H9 (cell line): ENCODE measurements around the gene IFT172. TPM values are rescaled to one million over a fixed set of nuclear protein-coding genes. Genes with fewer than 3 reads are reported as not detected.
"Not testable (repeated sequence)": the region's sequence is repeated elsewhere in the genome, so short reads cannot be mapped to it uniquely, and the experiment has no call there.

ENCODE experiments used
- DNase-seq: peaks from one replicate; pipeline ENCODE4 v3.0.0-alpha.2; 2017
- H2AFZ ChIP-seq: one replicate; pipeline ENCODE4 v1.6.1; 2013; ENCODE audit warnings: mild to moderate bottlenecking, low read length, control low read depth, moderate library complexity
- H2AK5ac ChIP-seq: 2 replicates; pipeline ENCODE4 v1.6.1; 2013; ENCODE audit warnings: low read length, control low read depth, mixed read lengths; ENCODE audit not compliant: insufficient read length
- H2BK120ac ChIP-seq: one replicate; pipeline ENCODE4 v1.6.1; 2013; ENCODE audit warnings: low read depth, mild to moderate bottlenecking, low read length, control low read depth, inconsistent platforms; ENCODE audit not compliant: poor library complexity, severe bottlenecking
- H2BK12ac ChIP-seq: 2 replicates; pipeline ENCODE4 v1.6.1; 2013; ENCODE audit warnings: low read length, control low read depth, mixed read lengths, low read depth; ENCODE audit not compliant: insufficient read length
- H2BK15ac ChIP-seq: 2 replicates; pipeline ENCODE4 v1.6.1; 2013; ENCODE audit warnings: low read depth, low read length, control low read depth
- H2BK20ac ChIP-seq: one replicate; pipeline ENCODE4 v1.6.1; 2013; ENCODE audit warnings: low read depth, mild to moderate bottlenecking, low read length, control low read depth, inconsistent platforms; ENCODE audit not compliant: poor library complexity, severe bottlenecking
- H2BK5ac ChIP-seq: 2 replicates; pipeline ENCODE4 v1.6.1; 2013; ENCODE audit warnings: low read length, control low read depth, mixed read lengths; ENCODE audit not compliant: insufficient read length
- H3K14ac ChIP-seq: 2 replicates; pipeline ENCODE4 v1.6.1; 2013; ENCODE audit warnings: low read length, control low read depth; ENCODE audit not compliant: insufficient read depth
- H3K18ac ChIP-seq: 2 replicates; pipeline ENCODE4 v1.6.1; 2013; ENCODE audit warnings: low read depth, mild to moderate bottlenecking, mixed read lengths, low read length, control low read depth; ENCODE audit not compliant: insufficient read length
- H3K23ac ChIP-seq: 2 replicates; pipeline ENCODE4 v1.6.1; 2013; ENCODE audit warnings: low read length, control low read depth, mixed read lengths, low read depth; ENCODE audit not compliant: insufficient read length
- H3K23me2 ChIP-seq: 2 replicates; pipeline ENCODE4 v1.6.1; 2013; ENCODE audit warnings: low read depth, mild to moderate bottlenecking, mixed read lengths, low read length, control low read depth; ENCODE audit not compliant: insufficient read length, poor library complexity, severe bottlenecking
- H3K27ac ChIP-seq: 2 replicates; pipeline ENCODE4 v1.5.1; 2013; ENCODE audit warnings: low read length, control low read depth, mixed read lengths, low read depth; ENCODE audit not compliant: insufficient read length
- H3K27me3 ChIP-seq: 2 replicates; pipeline ENCODE4 v1.6.1; 2013; ENCODE audit warnings: low read length, control low read depth, inconsistent platforms; ENCODE audit not compliant: insufficient read depth
- H3K4ac ChIP-seq: 2 replicates; pipeline ENCODE4 v1.6.1; 2013; ENCODE audit warnings: low read depth, mild to moderate bottlenecking, control low read depth, inconsistent platforms, low read length, moderate library complexity
- H3K4me1 ChIP-seq: 2 replicates; pipeline ENCODE4 v1.6.1; 2013; ENCODE audit warnings: low read length, control low read depth, inconsistent platforms; ENCODE audit not compliant: insufficient read depth
- H3K4me2 ChIP-seq: 2 replicates; pipeline ENCODE4 v1.6.1; 2013; ENCODE audit warnings: low read length, control low read depth, mixed read lengths; ENCODE audit not compliant: insufficient read length, insufficient read depth
- H3K56ac ChIP-seq: 2 replicates; pipeline ENCODE4 v1.6.1; 2013; ENCODE audit warnings: low read depth, mild to moderate bottlenecking, mixed read lengths, low read length, control low read depth; ENCODE audit not compliant: insufficient read length
- H3K79me1 ChIP-seq: 2 replicates; pipeline ENCODE4 v1.6.1; 2013; ENCODE audit warnings: low read depth, mild to moderate bottlenecking, moderate library complexity, low read length, control low read depth, inconsistent platforms; ENCODE audit not compliant: insufficient read depth, poor library complexity, severe bottlenecking
- H3K79me2 ChIP-seq: 2 replicates; pipeline ENCODE4 v1.6.1; 2013; ENCODE audit warnings: low read length, control low read depth, inconsistent platforms; ENCODE audit not compliant: insufficient read depth
- H3K9ac ChIP-seq: 2 replicates; pipeline ENCODE4 v1.6.1; 2013; ENCODE audit warnings: low read length, control low read depth, mixed read lengths; ENCODE audit not compliant: insufficient read length; ENCODE audit errors: extremely low read depth
- H3K9me3 ChIP-seq: one replicate; pipeline ENCODE4 v1.6.1; 2013; ENCODE audit warnings: low read depth, low read length, inconsistent platforms; ENCODE audit not compliant: control insufficient read depth
- H3T11ph ChIP-seq: one replicate; pipeline ENCODE4 v1.6.1; 2013; ENCODE audit warnings: mild to moderate bottlenecking, low read length, control low read depth, inconsistent platforms
- H4K20me1 ChIP-seq: one replicate; pipeline ENCODE4 v1.6.1; 2013; ENCODE audit not compliant: control insufficient read depth, insufficient read length, insufficient read depth
- H4K5ac ChIP-seq: 2 replicates; pipeline ENCODE4 v1.6.1; 2013; ENCODE audit warnings: low read depth, mild to moderate bottlenecking, mixed read lengths, low read length, control low read depth; ENCODE audit not compliant: insufficient read length
- H4K8ac ChIP-seq: replicated peaks from 2 replicates; pipeline ENCODE4 v1.6.1; 2013; ENCODE audit warnings: low read length, control low read depth, mixed read lengths, low read depth; ENCODE audit not compliant: insufficient read length
- H4K91ac ChIP-seq: 2 replicates; pipeline ENCODE4 v1.6.1; 2013; ENCODE audit warnings: low read depth, mild to moderate bottlenecking, moderate library complexity, mixed read lengths, low read length, control low read depth; ENCODE audit not compliant: insufficient read length
- H3K27ac Mint-ChIP-seq, 3 experiments: 2 replicates in 2 of 3; 3 replicates in 1 of 3; pipeline ENCODE4 v1.8.0; 2020 to 2021; ENCODE audit warnings: mixed read lengths in 3 of 3, mild to moderate bottlenecking in 1 of 3, moderate library complexity in 1 of 3
- H3K27me3 Mint-ChIP-seq: 2 replicates; pipeline ENCODE4 v1.8.0; 2021; ENCODE audit warnings: low read depth, mild to moderate bottlenecking, moderate library complexity, mixed read lengths
- H3K36me3 Mint-ChIP-seq, 3 experiments: 2 replicates in 2 of 3; 3 replicates in 1 of 3; pipeline ENCODE4 v1.8.0; 2020 to 2021; ENCODE audit warnings: low read depth in 3 of 3, mixed read lengths in 3 of 3; ENCODE audit not compliant: insufficient read depth in 1 of 3
- H3K4me1 Mint-ChIP-seq, 2 experiments: 2 replicates each; pipeline ENCODE4 v1.8.0; 2020; ENCODE audit warnings: mixed read lengths in 2 of 2
- H3K4me3 Mint-ChIP-seq, 2 experiments: 2 replicates in 1 of 2; 3 replicates in 1 of 2; pipeline ENCODE4 v1.8.0; 2020 to 2021; ENCODE audit warnings: mild to moderate bottlenecking in 2 of 2, mixed read lengths in 2 of 2, moderate library complexity in 1 of 2
- H3K9me3 Mint-ChIP-seq, 2 experiments: 2 replicates in 1 of 2; 3 replicates in 1 of 2; pipeline ENCODE4 v1.8.0; 2020; ENCODE audit warnings: mild to moderate bottlenecking in 2 of 2, mixed read lengths in 2 of 2, moderate library complexity in 1 of 2
- WGBS: extraction: QIAGEN DNeasy Blood & Tissue Kit; methylation state at CpG from one replicate; pipeline ENCODE4 v1.1.7; 2013; ENCODE audit warnings: missing lambda C conversion rate, low lambda C conversion rate, mixed read lengths; ENCODE audit not compliant: insufficient read length; ENCODE audit errors: extremely low coverage; 5-methylcytosine and 5-hydroxymethylcytosine counted together
- total RNA-seq: library from RNA; stranded (reverse); gene quantifications from 2 replicates; pipeline ENCODE4 v1.2.1, GENCODE V29; 2021
- TF ChIP-seq, protein P1 (sequence below): fragments of 200-600 bp; sonication (generic); conservative IDR thresholded peaks from 3 replicates; pipeline ENCODE4 v1.8.0; 2021; ENCODE audit warnings: antibody characterized with exemption, mild to moderate bottlenecking

IFT172 gene
- total RNA-seq, 1 experiment from 2014 or later: 15.5 TPM

DNA sequence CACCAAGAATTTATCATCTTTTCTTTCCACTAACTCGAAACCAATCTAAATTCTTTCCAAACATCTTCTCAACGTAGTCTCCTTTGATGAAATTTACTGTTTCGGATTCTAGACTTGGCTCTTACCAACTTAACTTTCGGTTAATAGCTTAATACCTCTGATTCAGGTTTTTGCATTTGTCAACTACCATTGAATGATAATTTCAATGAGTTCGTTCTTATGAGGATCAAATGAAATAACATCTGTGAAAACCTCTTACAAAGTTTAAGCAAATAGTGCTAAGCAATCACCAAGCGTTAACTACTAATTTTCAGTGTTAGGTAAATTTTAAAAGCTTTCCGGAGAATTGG, 61.7 kb downstream of the IFT172 start:
- Histone ChIP-seq H4K8ac (no peak overlapping the region), H3K27me3 (no peaks in the 10 kb centered on the region), H3K79me1 (peaks cover 6% of the 10 kb centered on the region), H3K27ac (peak overlapping the region; percentile 21), H3K4ac (no peak overlapping the region), H3K9me3 (no peaks in the 10 kb centered on the region), H2BK5ac (no peak overlapping the region), H3K4me2 (peak overlapping the region; percentile 65), H2BK20ac (no peak overlapping the region), H2BK15ac (no peak overlapping the region), H4K91ac (no peak overlapping the region), H2AK5ac (no peak overlapping the region), H2AFZ (no peak overlapping the region), H2BK120ac (no peak overlapping the region), H3T11ph (no peak overlapping the region), H3K14ac (no peak overlapping the region), H3K79me2 (peaks cover 6% of the 10 kb centered on the region; the same call in 1 of the 2 replicates), H3K18ac (no peak overlapping the region), H3K9ac (peak overlapping the region; percentile 76), H4K20me1 (no peaks in the 10 kb centered on the region), H3K4me1 (no peaks in the 10 kb centered on the region), H4K5ac (no peak overlapping the region), H3K23me2 (peaks cover 3% of the 10 kb centered on the region), H3K23ac (no peak overlapping the region), H2BK12ac (no peak overlapping the region), H3K56ac (no peak overlapping the region)
- Mint-ChIP-seq H3K27ac (peak overlapping the region in 1 of 3 experiments; percentile 95; a peak in 1 of 7 replicates), H3K36me3 (peaks cover 0 to 7% (median 0%) of the 10 kb centered on the region in 3 experiments; a peak in 2 of 7 replicates), H3K9me3 (no peaks in the 10 kb centered on the region), H3K4me1 (peaks cover 18 to 20% of the 10 kb centered on the region in 2 experiments), H3K27me3 (no peaks in the 10 kb centered on the region), H3K4me3 (peak overlapping the region; percentile 92)
- 100% methylated on average over 2 of the region's 7 CpGs for WGBS
- no peak for DNase-seq
- TF ChIP-seq, protein P1, sequence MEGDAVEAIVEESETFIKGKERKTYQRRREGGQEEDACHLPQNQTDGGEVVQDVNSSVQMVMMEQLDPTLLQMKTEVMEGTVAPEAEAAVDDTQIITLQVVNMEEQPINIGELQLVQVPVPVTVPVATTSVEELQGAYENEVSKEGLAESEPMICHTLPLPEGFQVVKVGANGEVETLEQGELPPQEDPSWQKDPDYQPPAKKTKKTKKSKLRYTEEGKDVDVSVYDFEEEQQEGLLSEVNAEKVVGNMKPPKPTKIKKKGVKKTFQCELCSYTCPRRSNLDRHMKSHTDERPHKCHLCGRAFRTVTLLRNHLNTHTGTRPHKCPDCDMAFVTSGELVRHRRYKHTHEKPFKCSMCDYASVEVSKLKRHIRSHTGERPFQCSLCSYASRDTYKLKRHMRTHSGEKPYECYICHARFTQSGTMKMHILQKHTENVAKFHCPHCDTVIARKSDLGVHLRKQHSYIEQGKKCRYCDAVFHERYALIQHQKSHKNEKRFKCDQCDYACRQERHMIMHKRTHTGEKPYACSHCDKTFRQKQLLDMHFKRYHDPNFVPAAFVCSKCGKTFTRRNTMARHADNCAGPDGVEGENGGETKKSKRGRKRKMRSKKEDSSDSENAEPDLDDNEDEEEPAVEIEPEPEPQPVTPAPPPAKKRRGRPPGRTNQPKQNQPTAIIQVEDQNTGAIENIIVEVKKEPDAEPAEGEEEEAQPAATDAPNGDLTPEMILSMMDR: no peak

DNA sequence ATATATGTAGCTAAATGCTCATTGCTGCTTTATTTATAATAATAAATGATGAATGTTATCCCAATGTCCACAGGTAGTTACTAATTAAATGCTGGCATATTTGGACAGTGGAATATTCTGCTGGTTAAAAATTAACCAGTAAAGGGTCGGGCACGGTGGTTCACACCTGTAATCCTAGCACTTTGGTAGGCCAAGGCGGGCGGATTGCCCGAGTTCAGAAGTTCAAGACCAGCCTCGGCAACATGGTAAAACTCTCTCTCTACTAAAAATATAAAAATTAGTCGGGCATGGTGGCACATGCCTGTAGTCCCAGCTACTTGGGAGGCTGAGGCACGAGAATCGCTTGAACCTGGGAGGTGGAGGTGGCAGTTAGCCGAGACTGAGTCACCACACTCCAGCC, 64.5 kb downstream of the IFT172 start:
- not testable (repeated sequence) for H3K9ac ChIP-seq, H3K4me2 ChIP-seq, H4K91ac ChIP-seq, H3K18ac ChIP-seq, H3K4me1 ChIP-seq, H3T11ph ChIP-seq, H3K56ac ChIP-seq, H3K9me3 ChIP-seq, H2AFZ ChIP-seq, H3K79me1 ChIP-seq, H3K4ac ChIP-seq, H2BK12ac ChIP-seq, DNase-seq, H2AK5ac ChIP-seq, H3K27ac Mint-ChIP-seq, H3K36me3 Mint-ChIP-seq, H2BK120ac ChIP-seq, H3K9me3 Mint-ChIP-seq, H4K8ac ChIP-seq, H3K27ac ChIP-seq, H2BK15ac ChIP-seq, H2BK20ac ChIP-seq, H3K23me2 ChIP-seq, H3K27me3 Mint-ChIP-seq, H3K23ac ChIP-seq, H4K20me1 ChIP-seq, H3K27me3 ChIP-seq, H2BK5ac ChIP-seq, H3K79me2 ChIP-seq, H3K14ac ChIP-seq, H3K4me3 Mint-ChIP-seq, H4K5ac ChIP-seq
- H3K4me1 Mint-ChIP-seq: peaks cover 13 to 18% of the 10 kb centered on the region in 2 experiments
- no CpG with 5 or more reads among the region's 10 CpGs for WGBS
